ENCODE data around the gene PEMT.

- TF ChIP-seq CTCF (IDR thresholded peaks at IDR 0.05; ENCODE audit: insufficient read depth, low read length, poor library complexity, severe bottlenecking) (no peak), EZH2phosphoT487 (conservative IDR thresholded peaks at IDR 0.05; ENCODE audit: low read length) (no peak)
Measured at GRCh38 chr17:17581509-17581908, 10.0 kb downstream of the PEMT start.

Measured in SU-DHL-6 (cell line).